Prostate gland (tissue), 2 donors: Measurements from ENCODE around the gene C12orf60.

ENCODE experiments used
- POLR2A ChIP-seq: fragments of 450-650 bp; IDR thresholded peaks from one replicate; pipeline ENCODE4 v1.6.1; 2016; ENCODE audit warnings: antibody characterized with exemption, mild to moderate bottlenecking
- POLR2AphosphoS5 ChIP-seq: sonication (generic); formaldehyde crosslinking; IDR thresholded peaks from one replicate; pipeline ENCODE4 v1.6.1; 2017; ENCODE audit warnings: antibody characterized with exemption
- TF ChIP-seq, protein P1 (sequence below), 4 experiments: fragments of 200-600 bp in 2 of 4; fragments of 450-650 bp in 2 of 4; sonication (generic) in 2 of 4; IDR thresholded peaks; 1 replicate in 3 of 4; 2 replicates in 1 of 4; pipeline ENCODE4 v1.5.1; 2016 to 2019; ENCODE audit warnings: antibody characterized with exemption in 4 of 4, mild to moderate bottlenecking in 2 of 4, moderate library complexity in 2 of 4

GRCh38 chr12:14814014-14814413 lies 10.5 kb downstream of the C12orf60 start, which contains the start of gene SMCO3:
- TF ChIP-seq, protein P1, sequence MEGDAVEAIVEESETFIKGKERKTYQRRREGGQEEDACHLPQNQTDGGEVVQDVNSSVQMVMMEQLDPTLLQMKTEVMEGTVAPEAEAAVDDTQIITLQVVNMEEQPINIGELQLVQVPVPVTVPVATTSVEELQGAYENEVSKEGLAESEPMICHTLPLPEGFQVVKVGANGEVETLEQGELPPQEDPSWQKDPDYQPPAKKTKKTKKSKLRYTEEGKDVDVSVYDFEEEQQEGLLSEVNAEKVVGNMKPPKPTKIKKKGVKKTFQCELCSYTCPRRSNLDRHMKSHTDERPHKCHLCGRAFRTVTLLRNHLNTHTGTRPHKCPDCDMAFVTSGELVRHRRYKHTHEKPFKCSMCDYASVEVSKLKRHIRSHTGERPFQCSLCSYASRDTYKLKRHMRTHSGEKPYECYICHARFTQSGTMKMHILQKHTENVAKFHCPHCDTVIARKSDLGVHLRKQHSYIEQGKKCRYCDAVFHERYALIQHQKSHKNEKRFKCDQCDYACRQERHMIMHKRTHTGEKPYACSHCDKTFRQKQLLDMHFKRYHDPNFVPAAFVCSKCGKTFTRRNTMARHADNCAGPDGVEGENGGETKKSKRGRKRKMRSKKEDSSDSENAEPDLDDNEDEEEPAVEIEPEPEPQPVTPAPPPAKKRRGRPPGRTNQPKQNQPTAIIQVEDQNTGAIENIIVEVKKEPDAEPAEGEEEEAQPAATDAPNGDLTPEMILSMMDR (IDR thresholded peaks at IDR 0.05), result no peak
- TF ChIP-seq POLR2AphosphoS5 (no peak), POLR2A (no peak)
